GM23248 (cell line): ENCODE results near the gene IRX5.

Source experiments
- EZH2 ChIP-seq: fragments of 200-600 bp; sonication (generic); IDR thresholded peaks from 2 replicates; pipeline ENCODE4 v1.6.1; 2018; ENCODE audit warnings: antibody characterized with exemption, mild to moderate bottlenecking; ENCODE audit not compliant: insufficient read depth, poor library complexity, severe bottlenecking
- EZH2phosphoT487 ChIP-seq: fragments of 200-600 bp; sonication (generic); IDR thresholded peaks from 2 replicates; pipeline ENCODE4 v1.6.1; 2018; ENCODE audit warnings: antibody characterized with exemption, moderate library complexity, mild to moderate bottlenecking, low read depth; ENCODE audit not compliant: insufficient read depth

- TF ChIP-seq EZH2phosphoT487, result no peak
- TF ChIP-seq EZH2, result no peak
These were observed 32.7 kb upstream of the IRX5 start for GRCh38 chr16:54897930-54898329.
